ENCODE measurements around the gene DDX5. TPM values are rescaled to one million over a fixed set of nuclear protein-coding genes. Genes with fewer than 3 reads are reported as not detected.

Gene DDX5
- total RNA-seq, 2 donors from 2014 or later: 889 to 3,042 TPM

DNA sequence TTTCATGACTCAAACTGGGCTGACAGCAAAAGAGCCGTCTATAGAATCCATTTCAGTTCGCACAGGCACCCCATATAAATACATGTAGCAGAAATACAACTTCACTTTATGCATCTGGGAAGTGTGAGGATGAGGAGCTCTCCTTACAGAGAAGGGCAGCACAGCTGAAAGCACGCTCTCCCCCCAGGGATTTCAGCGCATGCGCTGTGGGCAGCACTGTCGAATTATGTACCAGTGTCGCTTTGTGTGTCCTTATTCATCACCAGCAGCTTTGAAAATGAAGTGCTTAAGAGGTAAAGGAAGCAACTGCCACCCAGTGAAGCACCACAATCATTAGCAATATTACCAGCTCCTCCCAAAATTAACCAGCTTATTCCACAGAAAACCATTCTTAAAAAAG, 40.6 kb upstream of the DDX5 start:
- H3K27ac ChIP-seq: no peak overlapping the region
- H3K9me3 ChIP-seq: no peaks in the 10 kb centered on the region
- DNase-seq (ENCODE audit: low spot score) (no peak), ATAC-seq (ENCODE audit: insufficient number of reproducible peaks, low FRiP score, low read depth) (no peak)
- H3K4me3 ChIP-seq: no peak overlapping the region
- peaks cover 24% of the 10 kb centered on the region for H3K36me3 ChIP-seq
- H3K27me3 ChIP-seq (replicated peaks; ENCODE audit: insufficient read depth): no peaks in the 10 kb centered on the region
- H3K4me1 ChIP-seq (ENCODE audit: control insufficient read depth in 1 of 2, low read depth in 2 of 2): no peaks in the 10 kb centered on the region
- TF ChIP-seq, protein P1, sequence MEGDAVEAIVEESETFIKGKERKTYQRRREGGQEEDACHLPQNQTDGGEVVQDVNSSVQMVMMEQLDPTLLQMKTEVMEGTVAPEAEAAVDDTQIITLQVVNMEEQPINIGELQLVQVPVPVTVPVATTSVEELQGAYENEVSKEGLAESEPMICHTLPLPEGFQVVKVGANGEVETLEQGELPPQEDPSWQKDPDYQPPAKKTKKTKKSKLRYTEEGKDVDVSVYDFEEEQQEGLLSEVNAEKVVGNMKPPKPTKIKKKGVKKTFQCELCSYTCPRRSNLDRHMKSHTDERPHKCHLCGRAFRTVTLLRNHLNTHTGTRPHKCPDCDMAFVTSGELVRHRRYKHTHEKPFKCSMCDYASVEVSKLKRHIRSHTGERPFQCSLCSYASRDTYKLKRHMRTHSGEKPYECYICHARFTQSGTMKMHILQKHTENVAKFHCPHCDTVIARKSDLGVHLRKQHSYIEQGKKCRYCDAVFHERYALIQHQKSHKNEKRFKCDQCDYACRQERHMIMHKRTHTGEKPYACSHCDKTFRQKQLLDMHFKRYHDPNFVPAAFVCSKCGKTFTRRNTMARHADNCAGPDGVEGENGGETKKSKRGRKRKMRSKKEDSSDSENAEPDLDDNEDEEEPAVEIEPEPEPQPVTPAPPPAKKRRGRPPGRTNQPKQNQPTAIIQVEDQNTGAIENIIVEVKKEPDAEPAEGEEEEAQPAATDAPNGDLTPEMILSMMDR (IDR thresholded peaks at IDR 0.05): no peak

DNA sequence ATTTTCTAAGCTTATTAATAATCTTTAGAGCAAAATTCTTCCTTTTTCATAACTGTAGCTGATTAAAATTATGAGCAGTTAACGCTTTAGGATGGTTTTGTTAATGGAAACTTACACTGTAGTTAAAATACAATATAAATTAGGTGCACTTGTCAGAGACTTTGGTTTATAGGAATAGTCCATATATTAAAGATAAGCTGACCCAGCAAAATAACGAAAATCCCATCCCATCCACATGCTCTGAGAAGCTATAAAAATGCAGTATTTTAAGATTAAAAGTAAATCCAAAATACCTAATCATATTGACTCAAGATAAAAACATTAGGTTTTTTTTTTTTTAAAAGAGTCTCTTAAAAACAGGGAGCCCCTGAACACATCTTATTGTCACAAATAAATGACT, 38.7 kb upstream of the DDX5 start:
- ATAC-seq (ENCODE audit: insufficient number of reproducible peaks, low FRiP score, low read depth): no peak
- no peaks in the 10 kb centered on the region for H3K9me3 ChIP-seq
- H3K4me1 ChIP-seq (ENCODE audit: control insufficient read depth in 1 of 2, low read depth in 2 of 2): no peaks in the 10 kb centered on the region
- no peak for DNase-seq (ENCODE audit: low spot score)
- H3K27ac ChIP-seq: no peak overlapping the region
- no peak overlapping the region for H3K4me3 ChIP-seq
- TF ChIP-seq, protein P1 (IDR thresholded peaks at IDR 0.05): no peak
- no peaks in the 10 kb centered on the region for H3K27me3 ChIP-seq (replicated peaks; ENCODE audit: insufficient read depth)
- H3K36me3 ChIP-seq: peaks cover 22% of the 10 kb centered on the region

DNA sequence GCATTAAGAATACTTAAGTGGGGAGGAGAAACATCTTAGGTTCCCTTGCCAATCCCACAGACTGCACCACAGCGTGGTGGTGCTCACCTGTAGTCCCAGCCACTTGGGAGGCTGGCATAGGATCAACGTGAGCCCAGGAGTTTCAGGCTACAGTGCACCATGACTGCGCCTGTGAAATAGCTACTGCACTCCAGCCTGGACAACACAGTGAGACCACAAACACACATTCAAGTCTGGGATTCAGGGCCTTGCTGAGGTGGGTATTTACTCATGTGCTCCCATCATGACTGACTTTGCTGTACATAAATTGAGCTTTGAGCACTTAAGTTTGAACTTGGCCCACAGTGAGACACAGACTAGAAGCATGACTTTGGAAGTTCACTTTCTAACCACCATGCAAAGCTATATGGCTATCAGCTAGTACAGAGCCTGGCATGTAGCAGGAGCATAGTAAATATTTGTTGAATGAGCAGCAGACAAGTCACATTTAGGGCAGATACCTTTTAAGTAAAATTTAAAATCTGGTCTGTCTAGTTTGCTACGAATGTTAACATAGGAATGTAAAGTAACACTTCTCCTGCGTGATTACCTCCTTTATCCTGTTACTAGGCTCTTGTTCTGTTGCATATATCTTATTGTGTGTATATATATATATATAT, 34.2 kb upstream of the DDX5 start:
- no peaks in the 10 kb centered on the region for H3K9me3 ChIP-seq
- H3K27me3 ChIP-seq (replicated peaks; ENCODE audit: insufficient read depth): no peaks in the 10 kb centered on the region
- H3K36me3 ChIP-seq: peaks cover 23% of the 10 kb centered on the region
- TF ChIP-seq, protein P1 (IDR thresholded peaks at IDR 0.05): no peak
- H3K27ac ChIP-seq: no peak overlapping the region
- no peak overlapping the region for H3K4me3 ChIP-seq
- ATAC-seq (ENCODE audit: insufficient number of reproducible peaks, low FRiP score, low read depth): no peak
- DNase-seq (ENCODE audit: low spot score): no peak
- no peaks in the 10 kb centered on the region for H3K4me1 ChIP-seq (ENCODE audit: control insufficient read depth in 1 of 2, low read depth in 2 of 2)

DNA sequence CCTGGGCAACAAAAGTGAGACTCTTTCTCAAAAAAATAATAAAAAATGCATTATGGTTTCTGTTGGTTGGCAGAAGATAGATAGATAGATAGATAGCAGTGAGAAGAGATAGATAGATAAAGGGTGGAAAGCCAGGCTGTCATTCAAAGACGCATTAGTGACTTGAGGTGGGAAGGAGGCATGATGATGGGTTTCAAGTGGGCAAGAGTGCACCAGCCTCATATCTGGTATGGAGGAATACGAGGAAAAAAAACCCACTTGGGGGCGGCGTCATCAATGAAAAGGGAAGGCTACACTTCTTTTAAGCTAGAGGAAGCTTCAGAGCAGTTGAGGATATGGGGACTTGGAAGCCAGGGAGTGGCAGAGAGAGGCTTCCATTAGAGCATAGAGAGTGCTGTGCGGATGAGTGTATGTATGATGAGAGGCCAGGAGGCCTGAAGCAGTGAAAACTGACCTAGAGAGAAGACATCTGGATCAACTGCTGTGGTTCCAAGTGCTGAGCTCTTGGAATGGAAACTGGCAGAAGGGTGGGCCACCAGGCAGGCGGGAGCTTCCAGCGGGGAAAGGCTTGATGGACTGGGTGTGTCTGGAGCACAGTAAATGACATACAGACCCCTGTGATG, 32.5 kb upstream of the DDX5 start:
- no peak overlapping the region for H3K4me3 ChIP-seq
- no peak for DNase-seq (ENCODE audit: low spot score)
- H3K36me3 ChIP-seq: peaks cover 24% of the 10 kb centered on the region
- ATAC-seq (ENCODE audit: insufficient number of reproducible peaks, low FRiP score, low read depth): no peak
- no peak overlapping the region for H3K27ac ChIP-seq
- no peaks in the 10 kb centered on the region for H3K4me1 ChIP-seq (ENCODE audit: control insufficient read depth in 1 of 2, low read depth in 2 of 2)
- TF ChIP-seq, protein P1 (IDR thresholded peaks at IDR 0.05): no peak
- H3K9me3 ChIP-seq: no peaks in the 10 kb centered on the region
- no peaks in the 10 kb centered on the region for H3K27me3 ChIP-seq (replicated peaks; ENCODE audit: insufficient read depth)

DNA sequence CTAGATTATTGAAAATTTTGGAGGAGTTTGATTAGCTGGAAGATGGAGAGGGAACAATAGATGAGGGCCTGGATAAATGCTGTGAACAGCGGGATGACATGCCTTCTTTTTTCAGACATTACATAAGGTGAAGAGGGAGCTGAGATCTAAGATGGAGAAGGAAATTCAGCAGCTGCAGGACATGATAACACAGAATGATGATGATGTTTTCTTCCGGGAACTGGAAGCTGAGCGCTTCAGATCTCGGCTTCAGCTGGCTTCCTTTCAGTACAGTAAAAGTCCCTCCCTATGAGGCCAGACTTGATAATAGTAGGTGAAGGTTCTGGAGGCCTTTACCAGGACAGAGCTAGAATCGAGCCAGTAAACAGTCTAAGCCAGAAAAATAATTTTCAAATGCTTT, 31.4 kb upstream of the DDX5 start:
- no peak for ATAC-seq (ENCODE audit: insufficient number of reproducible peaks, low FRiP score, low read depth)
- H3K36me3 ChIP-seq: peaks cover 31% of the 10 kb centered on the region
- TF ChIP-seq, protein P1 (IDR thresholded peaks at IDR 0.05): no peak

More for the DNA sequence above, 31.4 kb upstream of the DDX5 start:
- Histone ChIP-seq H3K4me1 (ENCODE audit: control insufficient read depth in 1 of 2, low read depth in 2 of 2) (no peaks in the 10 kb centered on the region), H3K27ac (no peak overlapping the region), H3K27me3 (replicated peaks; ENCODE audit: insufficient read depth) (no peaks in the 10 kb centered on the region), H3K9me3 (no peaks in the 10 kb centered on the region), H3K4me3 (no peak overlapping the region)
- no peak for DNase-seq (ENCODE audit: low spot score)

Data from thoracic aorta (tissue), 2 donors.